ENCODE measurements around the gene SCFD2. TPM values are rescaled to one million over a fixed set of nuclear protein-coding genes. Genes with fewer than 3 reads are reported as not detected.

SCFD2 gene
- total and polyA plus RNA-seq, 10 of the 15 experiments (the other 5 are each of a cell fraction or from before 2014, with no cell fraction given) = 4.8 to 37.6 (median 24.9) TPM

DNA sequence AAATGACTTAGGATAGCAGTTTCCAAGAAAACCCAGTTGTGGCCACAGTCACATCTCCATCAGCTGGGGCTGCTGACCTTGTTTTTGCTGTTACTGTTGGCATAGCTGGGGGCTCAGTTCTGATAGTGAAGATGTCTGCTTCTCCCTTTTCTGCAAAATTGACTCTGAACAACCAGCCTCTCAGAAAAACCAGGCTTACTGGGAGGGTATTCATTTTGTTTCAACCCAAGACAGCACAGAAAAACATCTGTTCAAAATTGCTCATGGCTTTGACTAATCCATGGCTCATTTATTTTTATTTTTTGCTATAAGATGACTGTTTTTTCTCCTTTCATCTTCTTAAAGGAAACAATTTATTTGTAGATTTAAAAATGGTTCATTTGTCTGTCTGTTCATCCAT lies 450.7 kb downstream of the SCFD2 start:
- TF ChIP-seq BHLHE40 (IDR thresholded peaks at IDR 0.05; ENCODE audit: borderline replicate concordance in 1 of 2, low read depth in 2 of 2, low read length in 1 of 2) (no peak), EED (IDR thresholded peaks at IDR 0.05; ENCODE audit: low read depth) (no peak), SIX5 (IDR thresholded peaks at IDR 0.05; ENCODE audit: low read depth, low read length, severe bottlenecking) (no peak), IKZF1 (conservative IDR thresholded peaks at IDR 0.05) (no peak), MEF2A (IDR thresholded peaks at IDR 0.05; ENCODE audit: insufficient read depth, low read depth, low read length) (no peak)
- TF ChIP-seq, protein P1, sequence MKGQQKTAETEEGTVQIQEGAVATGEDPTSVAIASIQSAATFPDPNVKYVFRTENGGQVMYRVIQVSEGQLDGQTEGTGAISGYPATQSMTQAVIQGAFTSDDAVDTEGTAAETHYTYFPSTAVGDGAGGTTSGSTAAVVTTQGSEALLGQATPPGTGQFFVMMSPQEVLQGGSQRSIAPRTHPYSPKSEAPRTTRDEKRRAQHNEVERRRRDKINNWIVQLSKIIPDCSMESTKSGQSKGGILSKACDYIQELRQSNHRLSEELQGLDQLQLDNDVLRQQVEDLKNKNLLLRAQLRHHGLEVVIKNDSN (IDR thresholded peaks at IDR 0.05; ENCODE audit: borderline replicate concordance, extremely low read length, insufficient read depth, low read depth, low read length) = no peak
- Histone ChIP-seq H4K20me1 (ENCODE audit: control insufficient read depth, insufficient read depth) (no peaks in the 10 kb centered on the region), H3K9me3 (replicated peaks; ENCODE audit: control insufficient read depth, insufficient read depth, low read length) (no peaks in the 10 kb centered on the region), H3K79me2 (ENCODE audit: control insufficient read depth, insufficient read depth, low read length) (no peaks in the 10 kb centered on the region), H3K27ac (ENCODE audit: control insufficient read depth, insufficient read depth) (no peak overlapping the region), H3K4me3 (no peak overlapping the region), H3K36me3 (ENCODE audit: control insufficient read depth in 2 of 2, insufficient read depth in 2 of 2, low read length in 1 of 2) (no peaks in the 10 kb centered on the region), H3K4me1 (ENCODE audit: control insufficient read depth, insufficient read depth, low read length) (no peaks in the 10 kb centered on the region), H3K4me2 (ENCODE audit: control insufficient read depth, insufficient read depth) (no peak overlapping the region), H3K9ac (ENCODE audit: control insufficient read depth, insufficient read depth, low read length) (no peak overlapping the region), H3K27me3 (replicated peaks in 1 of 2; ENCODE audit: control insufficient read depth in 2 of 2, insufficient read depth in 2 of 2, low read length in 1 of 2) (no peaks in the 10 kb centered on the region), H2AFZ (ENCODE audit: control insufficient read depth, low read depth, low read length) (no peak overlapping the region)
- CTCF ChIA-PET = interaction anchor here (1.0 kb wide), 1 partner anchor 400 kb away, joined by 3 read pairs; no protein-coding TSS in a partner anchor
- in situ Hi-C loops (cut with MboI) = no loop called here
- no TSS peak for BruUV-seq (replicated peaks)
- intact Hi-C loops (cut with micrococcal nuclease; ENCODE audit: unreplicated experiment) = no loop called here
- no peak for ATAC-seq
- POLR2A ChIA-PET = no interaction called here
- no peak for DNase-seq (ENCODE audit: low read depth, low spot score)
- RAD21 ChIA-PET (ENCODE audit: unreplicated experiment) = no interaction called here
- FAIRE-seq = no peak
- SMC1A ChIA-PET (ENCODE audit: uncharacterized antibody, unreplicated experiment) = interaction anchor here (2.4 kb wide), 1 partner anchor 8 kb away, joined by 10 read pairs; no protein-coding TSS in a partner anchor

DNA sequence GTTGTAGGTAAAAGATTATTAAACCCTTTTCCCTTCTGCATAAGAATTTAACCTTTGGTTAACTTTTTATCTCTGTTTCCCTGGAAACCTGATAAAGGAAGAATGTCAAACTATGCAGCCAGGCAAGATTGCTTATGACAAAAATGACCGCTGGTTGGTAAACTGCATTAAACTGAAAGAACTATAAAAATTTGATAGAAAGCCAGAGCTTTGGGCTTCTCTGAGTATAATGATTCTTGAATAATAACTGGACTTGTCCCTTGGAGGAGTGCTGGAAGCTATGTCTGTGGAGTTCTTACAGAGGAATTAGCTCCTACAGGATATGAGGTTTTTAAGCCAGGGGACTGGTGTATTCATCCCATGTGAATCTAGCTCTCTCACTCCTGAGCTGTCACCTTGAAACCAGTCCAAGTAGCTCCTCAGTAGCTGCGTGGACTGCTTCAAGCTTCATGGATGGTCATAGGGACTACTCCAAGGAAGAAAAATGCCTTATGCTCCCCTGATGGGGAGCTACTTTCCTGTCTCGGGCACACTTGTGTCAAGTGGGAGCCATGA lies 451.7 kb downstream of the SCFD2 start:
- WGBS (ENCODE audit: insufficient coverage, insufficient replicate concordance, low lambda C conversion rate, missing lambda C conversion rate) = 98% methylated on average over 3 of the region's 3 CpGs
- H3K27ac ChIP-seq (ENCODE audit: control insufficient read depth, insufficient read depth) = no peak overlapping the region
- TF ChIP-seq MEF2B (IDR thresholded peaks at IDR 0.05; ENCODE audit: partially characterized antibody, poor library complexity, severe bottlenecking) (no peak), ZZZ3 (IDR thresholded peaks at IDR 0.05; ENCODE audit: control insufficient read depth, insufficient read length, low read depth) (no peak), NRF1 (conservative IDR thresholded peaks at IDR 0.05; ENCODE audit: low read depth, low read length) (no peak)
- TF ChIP-seq, protein P2, sequence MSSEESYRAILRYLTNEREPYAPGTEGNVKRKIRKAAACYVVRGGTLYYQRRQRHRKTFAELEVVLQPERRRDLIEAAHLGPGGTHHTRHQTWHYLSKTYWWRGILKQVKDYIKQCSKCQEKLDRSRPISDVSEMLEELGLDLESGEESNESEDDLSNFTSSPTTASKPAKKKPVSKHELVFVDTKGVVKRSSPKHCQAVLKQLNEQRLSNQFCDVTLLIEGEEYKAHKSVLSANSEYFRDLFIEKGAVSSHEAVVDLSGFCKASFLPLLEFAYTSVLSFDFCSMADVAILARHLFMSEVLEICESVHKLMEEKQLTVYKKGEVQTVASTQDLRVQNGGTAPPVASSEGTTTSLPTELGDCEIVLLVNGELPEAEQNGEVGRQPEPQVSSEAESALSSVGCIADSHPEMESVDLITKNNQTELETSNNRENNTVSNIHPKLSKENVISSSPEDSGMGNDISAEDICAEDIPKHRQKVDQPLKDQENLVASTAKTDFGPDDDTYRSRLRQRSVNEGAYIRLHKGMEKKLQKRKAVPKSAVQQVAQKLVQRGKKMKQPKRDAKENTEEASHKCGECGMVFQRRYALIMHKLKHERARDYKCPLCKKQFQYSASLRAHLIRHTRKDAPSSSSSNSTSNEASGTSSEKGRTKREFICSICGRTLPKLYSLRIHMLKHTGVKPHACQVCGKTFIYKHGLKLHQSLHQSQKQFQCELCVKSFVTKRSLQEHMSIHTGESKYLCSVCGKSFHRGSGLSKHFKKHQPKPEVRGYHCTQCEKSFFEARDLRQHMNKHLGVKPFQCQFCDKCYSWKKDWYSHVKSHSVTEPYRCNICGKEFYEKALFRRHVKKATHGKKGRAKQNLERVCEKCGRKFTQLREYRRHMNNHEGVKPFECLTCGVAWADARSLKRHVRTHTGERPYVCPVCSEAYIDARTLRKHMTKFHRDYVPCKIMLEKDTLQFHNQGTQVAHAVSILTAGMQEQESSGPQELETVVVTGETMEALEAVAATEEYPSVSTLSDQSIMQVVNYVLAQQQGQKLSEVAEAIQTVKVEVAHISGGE (CRISPR knock-in tag; IDR thresholded peaks at IDR 0.05) = no peak
- TF ChIP-seq, protein P3, sequence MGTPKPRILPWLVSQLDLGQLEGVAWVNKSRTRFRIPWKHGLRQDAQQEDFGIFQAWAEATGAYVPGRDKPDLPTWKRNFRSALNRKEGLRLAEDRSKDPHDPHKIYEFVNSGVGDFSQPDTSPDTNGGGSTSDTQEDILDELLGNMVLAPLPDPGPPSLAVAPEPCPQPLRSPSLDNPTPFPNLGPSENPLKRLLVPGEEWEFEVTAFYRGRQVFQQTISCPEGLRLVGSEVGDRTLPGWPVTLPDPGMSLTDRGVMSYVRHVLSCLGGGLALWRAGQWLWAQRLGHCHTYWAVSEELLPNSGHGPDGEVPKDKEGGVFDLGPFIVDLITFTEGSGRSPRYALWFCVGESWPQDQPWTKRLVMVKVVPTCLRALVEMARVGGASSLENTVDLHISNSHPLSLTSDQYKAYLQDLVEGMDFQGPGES (IDR thresholded peaks at IDR 0.05) = no peak

More for the DNA sequence above, 451.7 kb downstream of the SCFD2 start:
- intact Hi-C loops (cut with micrococcal nuclease; ENCODE audit: unreplicated experiment) = no loop called here
- Histone ChIP-seq H2AFZ (ENCODE audit: control insufficient read depth, low read depth, low read length) (no peak overlapping the region), H3K27me3 (replicated peaks in 1 of 2; ENCODE audit: control insufficient read depth in 2 of 2, insufficient read depth in 2 of 2, low read length in 1 of 2) (no peaks in the 10 kb centered on the region), H3K9me3 (replicated peaks; ENCODE audit: control insufficient read depth, insufficient read depth, low read length) (no peaks in the 10 kb centered on the region), H3K4me2 (ENCODE audit: control insufficient read depth, insufficient read depth) (no peak overlapping the region), H4K20me1 (ENCODE audit: control insufficient read depth, insufficient read depth) (no peaks in the 10 kb centered on the region), H3K4me3 (no peak overlapping the region), H3K4me1 (ENCODE audit: control insufficient read depth, insufficient read depth, low read length) (no peaks in the 10 kb centered on the region), H3K79me2 (ENCODE audit: control insufficient read depth, insufficient read depth, low read length) (no peaks in the 10 kb centered on the region), H3K36me3 (ENCODE audit: control insufficient read depth in 2 of 2, insufficient read depth in 2 of 2, low read length in 1 of 2) (no peaks in the 10 kb centered on the region), H3K9ac (ENCODE audit: control insufficient read depth, insufficient read depth, low read length) (no peak overlapping the region)
- ATAC-seq = no peak
- in situ Hi-C loops (cut with MboI) = no loop called here
- ChIA-PET SMC1A (ENCODE audit: uncharacterized antibody, unreplicated experiment) (interaction anchor here (0.9 to 2.4 kb wide), 4 partner anchors 9 to 71 kb away, joined by 3 to 10 read pairs (median 4); no protein-coding TSS in a partner anchor), CTCF (interaction anchor here (0.6 to 2.1 kb wide), 4 partner anchors 68 to 228 kb away, joined by 3 to 5 read pairs (median 3); no protein-coding TSS in a partner anchor), RAD21 (ENCODE audit: unreplicated experiment) (no interaction called here), POLR2A (no interaction called here)
- DNase-seq (ENCODE audit: low read depth, low spot score) = no peak
- BruUV-seq (replicated peaks) = no TSS peak
- FAIRE-seq = no peak
